Liver (tissue), 3 donors: ENCODE data around the gene B3GALT4.

Source experiments
- EGR1 ChIP-seq, 2 donors: IDR thresholded peaks; 2 replicates each; pipeline ENCODE4 v1.6.1; 2016 to 2018; ENCODE audit warnings: antibody characterized with exemption in 2 of 2, low read depth in 2 of 2
- HNF4G ChIP-seq: IDR thresholded peaks from 2 replicates; pipeline ENCODE4 v1.6.1; 2016; ENCODE audit warnings: antibody characterized with exemption
- RAD21 ChIP-seq, 2 donors: IDR thresholded peaks; 2 replicates each; pipeline ENCODE4 v1.6.1; 2016; ENCODE audit warnings: antibody characterized with exemption in 2 of 2, mild to moderate bottlenecking in 2 of 2
- RXRA ChIP-seq, 2 donors: IDR thresholded peaks; 2 replicates each; pipeline ENCODE4 v1.6.1; 2017 to 2018; ENCODE audit warnings: antibody characterized with exemption in 2 of 2, mild to moderate bottlenecking in 1 of 2
- SP1 ChIP-seq: IDR thresholded peaks from 2 replicates; pipeline ENCODE4 v1.6.1; 2018; ENCODE audit warnings: antibody characterized with exemption, mild to moderate bottlenecking
- TAF1 ChIP-seq: conservative IDR thresholded peaks from 2 replicates; pipeline ENCODE4 v1.6.1; 2016; ENCODE audit warnings: antibody characterized with exemption, mild to moderate bottlenecking
- TF ChIP-seq, protein P1 (sequence below): fragments of 150-350 bp; IDR thresholded peaks from 2 replicates; pipeline ENCODE4 v1.5.1; 2017; ENCODE audit warnings: improper control_type of control experiment, low read depth, low read length; ENCODE audit not compliant: missing input control
- TF ChIP-seq, protein P2 (sequence below): IDR thresholded peaks from 2 replicates; pipeline ENCODE4 v1.6.1; 2016; ENCODE audit warnings: antibody characterized with exemption
- donor health status: healthy.
- donor health status: healthy.

DNA sequence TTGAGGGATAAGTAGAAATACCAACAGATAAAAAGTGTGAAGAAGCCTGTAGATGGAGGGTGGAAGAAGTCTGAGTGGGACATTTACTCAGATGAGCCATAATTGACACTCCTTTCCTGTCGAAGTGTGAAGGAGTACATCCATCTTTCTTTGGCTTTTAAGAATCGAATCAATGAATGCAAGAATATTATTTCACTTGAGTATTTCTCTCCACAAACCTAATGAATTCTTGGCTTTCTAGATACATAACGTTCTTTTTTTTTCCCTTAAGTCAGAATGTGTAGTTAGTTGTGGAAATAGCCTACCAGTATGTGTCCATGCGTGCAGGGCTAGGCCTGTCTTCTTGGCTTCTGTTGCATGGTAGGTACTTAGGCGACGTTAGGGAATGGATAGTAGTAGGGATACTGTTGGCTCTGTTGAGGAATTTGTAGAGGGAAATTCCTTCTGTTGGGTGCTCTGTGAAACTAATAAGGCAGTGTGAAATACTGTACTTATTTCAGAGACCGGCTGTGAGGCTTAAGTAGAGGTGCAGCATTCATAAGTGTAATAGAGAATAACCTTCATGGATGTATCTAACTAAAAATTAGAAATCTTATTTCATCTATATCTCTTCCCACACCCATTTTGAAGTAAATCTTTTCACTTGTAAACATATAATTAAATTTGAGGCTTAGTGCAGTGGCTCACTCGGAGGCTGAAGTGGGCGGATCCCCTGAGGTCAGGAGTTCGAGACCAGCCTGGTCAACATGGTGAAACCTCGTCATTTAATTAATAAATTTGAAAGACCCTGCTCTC is 3.6 kb upstream of the B3GALT4 start:
- TF ChIP-seq, protein P1, sequence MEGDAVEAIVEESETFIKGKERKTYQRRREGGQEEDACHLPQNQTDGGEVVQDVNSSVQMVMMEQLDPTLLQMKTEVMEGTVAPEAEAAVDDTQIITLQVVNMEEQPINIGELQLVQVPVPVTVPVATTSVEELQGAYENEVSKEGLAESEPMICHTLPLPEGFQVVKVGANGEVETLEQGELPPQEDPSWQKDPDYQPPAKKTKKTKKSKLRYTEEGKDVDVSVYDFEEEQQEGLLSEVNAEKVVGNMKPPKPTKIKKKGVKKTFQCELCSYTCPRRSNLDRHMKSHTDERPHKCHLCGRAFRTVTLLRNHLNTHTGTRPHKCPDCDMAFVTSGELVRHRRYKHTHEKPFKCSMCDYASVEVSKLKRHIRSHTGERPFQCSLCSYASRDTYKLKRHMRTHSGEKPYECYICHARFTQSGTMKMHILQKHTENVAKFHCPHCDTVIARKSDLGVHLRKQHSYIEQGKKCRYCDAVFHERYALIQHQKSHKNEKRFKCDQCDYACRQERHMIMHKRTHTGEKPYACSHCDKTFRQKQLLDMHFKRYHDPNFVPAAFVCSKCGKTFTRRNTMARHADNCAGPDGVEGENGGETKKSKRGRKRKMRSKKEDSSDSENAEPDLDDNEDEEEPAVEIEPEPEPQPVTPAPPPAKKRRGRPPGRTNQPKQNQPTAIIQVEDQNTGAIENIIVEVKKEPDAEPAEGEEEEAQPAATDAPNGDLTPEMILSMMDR: no peak
- no peak for TF ChIP-seq HNF4G
- TF ChIP-seq RXRA (IDR thresholded peaks at IDR 0.05): no peak
- TF ChIP-seq RAD21 (IDR thresholded peaks at IDR 0.05): no peak
- TF ChIP-seq EGR1 (IDR thresholded peaks at IDR 0.05; ENCODE audit: low read depth in 2 of 2): no peak
- no peak for TF ChIP-seq TAF1
- TF ChIP-seq, protein P2, sequence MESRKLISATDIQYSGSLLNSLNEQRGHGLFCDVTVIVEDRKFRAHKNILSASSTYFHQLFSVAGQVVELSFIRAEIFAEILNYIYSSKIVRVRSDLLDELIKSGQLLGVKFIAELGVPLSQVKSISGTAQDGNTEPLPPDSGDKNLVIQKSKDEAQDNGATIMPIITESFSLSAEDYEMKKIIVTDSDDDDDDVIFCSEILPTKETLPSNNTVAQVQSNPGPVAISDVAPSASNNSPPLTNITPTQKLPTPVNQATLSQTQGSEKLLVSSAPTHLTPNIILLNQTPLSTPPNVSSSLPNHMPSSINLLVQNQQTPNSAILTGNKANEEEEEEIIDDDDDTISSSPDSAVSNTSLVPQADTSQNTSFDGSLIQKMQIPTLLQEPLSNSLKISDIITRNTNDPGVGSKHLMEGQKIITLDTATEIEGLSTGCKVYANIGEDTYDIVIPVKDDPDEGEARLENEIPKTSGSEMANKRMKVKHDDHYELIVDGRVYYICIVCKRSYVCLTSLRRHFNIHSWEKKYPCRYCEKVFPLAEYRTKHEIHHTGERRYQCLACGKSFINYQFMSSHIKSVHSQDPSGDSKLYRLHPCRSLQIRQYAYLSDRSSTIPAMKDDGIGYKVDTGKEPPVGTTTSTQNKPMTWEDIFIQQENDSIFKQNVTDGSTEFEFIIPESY: no peak
- TF ChIP-seq SP1: no peak
